DOHH2 (cell line): ENCODE measurements around the gene CDAN1.

Source experiments
- EZH2phosphoT487 ChIP-seq: fragments of 200-600 bp; sonication (generic); IDR thresholded peaks from 2 replicates; pipeline ENCODE4 v1.6.1; 2017; ENCODE audit warnings: borderline replicate concordance, mild to moderate bottlenecking, antibody characterized with exemption, low read length, moderate library complexity, mixed read lengths
- TF ChIP-seq, protein P1 (sequence below): fragments of 200-600 bp; sonication (generic); IDR thresholded peaks from one replicate; pipeline ENCODE4 v1.5.1; 2014; ENCODE audit warnings: antibody characterized with exemption, mild to moderate bottlenecking, low read depth, low read length; ENCODE audit not compliant: poor library complexity, severe bottlenecking

DNA sequence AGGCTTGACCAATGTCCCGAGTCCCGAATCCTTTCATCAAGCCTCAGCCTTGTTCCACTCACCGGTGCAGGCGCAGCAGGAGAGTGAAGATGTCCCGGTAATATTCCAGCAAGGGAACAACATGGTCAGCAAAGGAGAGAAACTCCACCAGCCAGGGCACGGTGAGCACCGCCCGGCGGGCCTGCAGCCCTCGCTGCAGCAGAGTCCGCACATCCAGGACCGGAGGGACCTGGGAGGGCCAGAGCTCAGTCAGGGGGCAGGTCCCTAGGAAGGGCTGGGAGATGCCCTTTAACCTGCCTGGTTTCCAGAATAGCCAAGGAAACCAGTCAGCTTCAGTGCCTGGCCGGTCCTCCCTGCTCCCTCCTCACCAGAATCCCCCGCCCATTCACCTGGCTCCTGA is 6.4 kb downstream of the CDAN1 start:
- TF ChIP-seq, protein P1, sequence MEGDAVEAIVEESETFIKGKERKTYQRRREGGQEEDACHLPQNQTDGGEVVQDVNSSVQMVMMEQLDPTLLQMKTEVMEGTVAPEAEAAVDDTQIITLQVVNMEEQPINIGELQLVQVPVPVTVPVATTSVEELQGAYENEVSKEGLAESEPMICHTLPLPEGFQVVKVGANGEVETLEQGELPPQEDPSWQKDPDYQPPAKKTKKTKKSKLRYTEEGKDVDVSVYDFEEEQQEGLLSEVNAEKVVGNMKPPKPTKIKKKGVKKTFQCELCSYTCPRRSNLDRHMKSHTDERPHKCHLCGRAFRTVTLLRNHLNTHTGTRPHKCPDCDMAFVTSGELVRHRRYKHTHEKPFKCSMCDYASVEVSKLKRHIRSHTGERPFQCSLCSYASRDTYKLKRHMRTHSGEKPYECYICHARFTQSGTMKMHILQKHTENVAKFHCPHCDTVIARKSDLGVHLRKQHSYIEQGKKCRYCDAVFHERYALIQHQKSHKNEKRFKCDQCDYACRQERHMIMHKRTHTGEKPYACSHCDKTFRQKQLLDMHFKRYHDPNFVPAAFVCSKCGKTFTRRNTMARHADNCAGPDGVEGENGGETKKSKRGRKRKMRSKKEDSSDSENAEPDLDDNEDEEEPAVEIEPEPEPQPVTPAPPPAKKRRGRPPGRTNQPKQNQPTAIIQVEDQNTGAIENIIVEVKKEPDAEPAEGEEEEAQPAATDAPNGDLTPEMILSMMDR: no peak
- no peak for TF ChIP-seq EZH2phosphoT487
